Cardiac atrium fibroblast (primary cell): ENCODE data around the gene SCMH1. TPM values are rescaled to one million over a fixed set of nuclear protein-coding genes. Genes with fewer than 3 reads are reported as not detected.

Source experiments
- total RNA-seq: library from RNA; depleted of rRNA; stranded (reverse); fragments of >200 nt; gene quantifications from 2 replicates; pipeline ENCODE4 v1.2.3, GENCODE V29; 2015

SCMH1 gene
- total RNA-seq, result 16.0 and 19.1 TPM in 2 replicates

GRCh38 chr1:41241749-41242341, at the start of gene SCMH1:
SCMH1 (minus strand) TSS chr1:41242306; CDS start chr1:41186133, 56,173 bp downstream.

DNA sequence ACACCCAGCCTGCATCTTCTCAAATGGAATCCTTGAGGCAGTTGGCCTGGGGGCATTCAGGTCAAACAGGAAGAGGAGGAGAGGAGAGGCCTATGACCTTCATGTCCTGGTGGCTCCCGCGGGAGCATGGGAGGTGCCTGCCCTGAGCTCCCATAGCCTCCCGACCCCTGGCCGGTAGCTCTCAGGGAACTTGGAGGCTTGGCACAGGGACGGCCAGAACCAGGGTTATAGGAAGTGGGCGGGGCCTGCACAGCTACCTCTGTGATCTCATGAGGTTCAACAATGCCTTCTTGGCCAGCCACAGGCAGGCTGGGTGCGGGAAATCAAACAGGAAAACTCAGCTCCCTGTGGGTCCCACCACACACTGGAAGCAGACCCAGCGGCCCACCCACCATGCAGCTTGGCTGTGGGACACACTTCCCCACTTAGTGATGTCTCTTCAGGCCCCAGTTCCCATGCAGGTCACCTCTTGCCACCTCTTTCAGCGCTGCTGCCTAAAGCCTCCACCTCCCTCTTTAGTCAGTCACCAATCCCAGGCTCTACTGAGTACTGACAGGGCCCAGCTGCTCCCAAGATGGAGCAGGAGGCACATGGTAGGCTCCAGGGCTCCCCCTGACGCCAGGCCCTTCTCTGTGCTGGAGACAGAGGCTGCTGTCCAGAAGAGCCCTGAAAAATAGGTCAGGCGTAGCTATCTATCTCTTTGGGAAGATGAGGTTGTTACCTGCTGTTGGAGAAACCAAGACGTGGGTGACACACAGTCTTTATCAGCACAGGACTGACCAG, 220.4 kb downstream of the SCMH1 start, which contains the start of gene SLFNL1:
SLFNL1 (minus strand) TSS at position 200 of the 783 bp plus-strand sequence. CDS start 1,065 bp downstream, outside the sequence.

DNA sequence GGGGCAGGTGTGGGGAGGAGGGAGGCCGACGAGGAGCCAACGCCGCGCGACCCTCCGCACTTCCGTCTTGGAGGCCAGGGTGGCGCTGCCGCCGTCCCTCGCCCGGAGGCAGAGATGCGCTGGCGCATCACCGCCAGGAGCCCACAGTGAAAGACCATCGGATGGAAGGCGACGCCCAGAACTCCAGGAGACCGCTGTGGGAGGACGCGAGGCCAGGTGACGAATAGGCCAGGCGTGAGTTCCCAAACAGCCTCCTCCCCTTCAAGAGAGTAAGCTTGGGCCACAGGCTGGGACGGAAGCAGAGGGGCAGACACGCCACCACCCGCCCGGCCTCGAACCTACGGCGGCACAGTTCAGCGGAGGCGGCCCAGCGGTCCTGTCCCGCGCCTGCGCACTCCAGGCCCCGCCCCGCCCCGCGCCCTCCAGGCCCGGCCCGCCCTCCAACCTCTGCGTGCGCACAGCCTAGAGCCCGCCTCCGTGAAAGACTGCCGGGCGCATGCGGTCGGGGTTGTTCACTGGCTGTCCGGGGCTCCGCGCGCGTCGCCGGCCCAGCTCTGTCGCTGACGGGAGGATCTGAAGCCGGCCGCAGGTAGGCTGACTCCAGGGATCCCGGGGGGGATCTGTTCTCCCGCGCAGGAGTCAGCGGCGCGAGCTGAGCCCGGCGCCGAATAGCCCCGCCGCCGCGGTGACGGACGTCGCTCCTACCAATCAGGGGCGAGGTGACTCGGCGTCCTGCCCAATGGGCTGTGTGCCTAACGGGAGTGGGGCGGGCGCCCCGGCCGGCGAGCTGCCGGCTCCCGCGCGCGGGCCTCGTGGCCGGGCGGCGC, 262.7 kb downstream of the SCMH1 start, which contains the start of gene CTPS1:
CTPS1 (plus strand) TSS at position 456 of the 827 bp plus-strand sequence. CDS start 3,595 bp downstream, outside the sequence.

Other genes with a start within 250 kb of the SCMH1 start
- gene SLFNL1, start 220.6 kb downstream of the SCMH1 start, total RNA-seq, result 0.16 and 0.90 TPM in 2 replicates
- 0.18 and 0.81 TPM in 2 replicates for gene FOXO6, start 119.1 kb upstream of the SCMH1 start, total RNA-seq
- 0.81 TPM in 1 of 2 replicates, not detected in the other for gene EDN2, start 242.4 kb upstream of the SCMH1 start, total RNA-seq